Stimulated activated naive CD8-positive, alpha-beta T cell treated with anti-CD3 and anti-CD28 coated beads, Interleukin-15, amount 100 ng/mL, for 72 hours (primary cell): ENCODE measurements around the gene SPC24.
"Not testable (repeated sequence)": the region's sequence is repeated elsewhere in the genome, so short reads cannot be mapped to it uniquely, and the experiment has no call there.

ENCODE experiments used
- ATAC-seq: fragments of 150-1000 bp; cut with Tn5 transposase; 2 replicates; pipeline ENCODE4 v1.10.0; 2021; ENCODE audit warnings: mild to moderate bottlenecking, moderate library complexity
- DNase-seq, 2 donors: peaks; one replicate each; pipeline ENCODE4 v3.0.0; 2021 to 2022
- H3K27ac Mint-ChIP-seq, 2 donors: one replicate each; pipeline ENCODE4 v1.8.0; 2022; ENCODE audit warnings: mild to moderate bottlenecking in 2 of 2, mixed read lengths in 2 of 2, moderate library complexity in 2 of 2
- H3K27me3 Mint-ChIP-seq: one replicate; pipeline ENCODE4 v1.8.0; 2022; ENCODE audit warnings: mixed read lengths
- H3K4me1 Mint-ChIP-seq: one replicate; pipeline ENCODE4 v1.8.0; 2022; ENCODE audit warnings: mild to moderate bottlenecking, mixed read lengths
- H3K4me3 Mint-ChIP-seq, 2 donors: one replicate each; pipeline ENCODE4 v1.8.0; 2022; ENCODE audit warnings: mild to moderate bottlenecking in 2 of 2, mixed read lengths in 2 of 2, moderate library complexity in 1 of 2
- H3K9me3 Mint-ChIP-seq, 2 donors: one replicate each; pipeline ENCODE4 v1.8.0; 2022; ENCODE audit warnings: mixed read lengths in 2 of 2

SPC24 gene

DNA sequence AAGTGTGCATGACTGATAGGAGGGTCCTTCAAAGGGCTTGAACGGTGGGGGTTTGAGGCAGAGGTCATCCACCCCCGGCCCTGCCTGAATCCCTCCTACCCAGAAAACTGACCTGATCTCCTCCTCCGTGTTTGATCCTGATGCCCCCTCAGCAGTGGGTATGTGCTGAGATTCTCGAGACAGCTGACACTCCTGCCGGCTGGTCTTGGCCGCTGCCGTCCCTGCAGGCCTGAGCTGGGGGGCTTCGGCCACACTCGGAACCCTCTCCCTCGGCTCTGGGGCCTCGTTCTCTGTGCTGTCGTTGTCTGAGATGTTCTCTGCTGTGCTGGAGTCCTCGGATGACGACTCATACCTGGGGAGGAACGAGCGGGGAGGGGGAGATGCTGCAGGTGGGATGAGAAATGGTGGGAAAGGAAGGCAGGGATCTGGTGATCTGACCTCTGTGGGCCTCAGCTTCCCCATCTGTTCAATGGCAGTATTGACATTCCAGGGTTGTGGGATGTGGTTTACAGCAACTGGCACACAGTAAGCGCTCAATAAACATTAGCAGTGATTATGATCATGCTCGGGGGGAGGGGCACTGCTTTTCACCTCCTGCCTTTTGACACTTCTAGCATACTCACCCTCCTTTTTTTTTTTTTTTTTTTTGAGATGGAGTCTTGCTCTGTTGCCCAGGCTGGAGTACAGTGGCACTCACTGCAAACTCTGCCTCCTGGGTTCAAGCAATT is 21.0 kb upstream of the SPC24 start:
- no peak overlapping the region for H3K4me3 Mint-ChIP-seq
- H3K27me3 Mint-ChIP-seq, result no peaks in the 10 kb centered on the region
- DNase-seq (no peak), ATAC-seq (no peak)
- no peak overlapping the region for H3K27ac Mint-ChIP-seq
- peaks cover 12% of the 10 kb centered on the region for H3K4me1 Mint-ChIP-seq
- H3K9me3 Mint-ChIP-seq, result no peaks in the 10 kb centered on the region

DNA sequence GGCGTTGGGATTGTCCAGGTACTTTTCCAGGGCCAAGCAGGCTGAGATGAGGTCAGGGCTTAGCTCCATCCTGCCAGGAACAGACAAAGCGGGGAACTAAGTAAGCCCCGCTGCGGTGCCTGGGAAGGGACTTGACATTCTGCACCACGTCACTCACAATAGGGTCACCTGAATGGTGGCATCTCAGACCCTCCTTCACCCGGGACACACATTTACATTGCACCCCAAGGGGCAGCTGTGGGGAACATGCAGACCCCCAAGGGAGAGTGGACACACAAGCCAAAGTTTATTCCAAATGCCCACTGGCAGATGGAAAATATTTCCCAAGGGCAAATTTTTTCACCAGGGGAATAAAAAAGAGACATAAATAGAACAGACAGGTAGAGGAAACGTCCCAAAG is 20.3 kb upstream of the SPC24 start:
- ATAC-seq (no peak), DNase-seq (no peak)
- no peak overlapping the region for H3K4me3 Mint-ChIP-seq
- no peaks in the 10 kb centered on the region for H3K27me3 Mint-ChIP-seq
- no peak overlapping the region for H3K27ac Mint-ChIP-seq
- H3K9me3 Mint-ChIP-seq, result no peaks in the 10 kb centered on the region
- peaks cover 12% of the 10 kb centered on the region for H3K4me1 Mint-ChIP-seq

GRCh38 chr19:11174336-11174735 is 18.8 kb upstream of the SPC24 start:
- H3K27me3 Mint-ChIP-seq, result no peaks in the 10 kb centered on the region
- no peak overlapping the region for H3K4me3 Mint-ChIP-seq
- no peak for DNase-seq
- no peak for ATAC-seq
- no peak overlapping the region for H3K27ac Mint-ChIP-seq
- H3K9me3 Mint-ChIP-seq, result no peaks in the 10 kb centered on the region
- H3K4me1 Mint-ChIP-seq, result peaks cover 2% of the 10 kb centered on the region

DNA sequence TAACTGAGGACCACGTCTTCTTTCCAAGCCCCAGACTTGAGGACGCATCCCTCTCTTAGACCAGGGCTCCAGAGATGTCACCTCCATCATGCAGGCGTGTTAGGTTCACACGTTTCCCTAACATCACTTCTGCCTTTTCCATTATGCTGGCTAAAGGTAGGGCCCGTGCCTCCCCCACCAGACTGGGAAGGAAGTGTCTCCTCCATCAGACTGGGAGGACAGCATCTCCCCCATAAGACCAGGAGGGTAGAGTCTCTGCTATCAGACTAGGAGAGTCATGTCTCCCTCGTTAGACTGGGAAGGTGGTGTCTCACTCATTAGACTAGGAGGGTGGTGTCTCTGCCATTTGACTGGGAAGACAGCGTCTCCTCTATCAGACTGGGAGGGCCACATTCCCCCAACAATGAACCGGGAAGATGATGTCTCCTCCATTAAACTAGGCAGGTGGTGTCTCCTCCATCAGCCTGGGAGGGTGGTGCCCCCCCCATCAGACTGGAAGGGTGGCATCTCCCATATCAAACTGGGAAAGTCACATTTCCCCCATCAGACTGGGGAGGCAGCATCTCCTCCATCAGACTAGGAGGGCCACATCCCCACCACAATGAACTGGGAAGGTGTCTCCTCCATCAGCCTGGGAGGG is 18.1 kb upstream of the SPC24 start:
- no peak for DNase-seq
- Mint-ChIP-seq H3K27me3 (no peaks in the 10 kb centered on the region), H3K9me3 (no peaks in the 10 kb centered on the region), H3K4me3 (no peak overlapping the region), H3K4me1 (no peaks in the 10 kb centered on the region), H3K27ac (no peak overlapping the region)
- no peak for ATAC-seq

- Mint-ChIP-seq H3K27me3 (no peaks in the 10 kb centered on the region), H3K27ac (no peak overlapping the region), H3K4me3 (no peak overlapping the region), H3K4me1 (no peaks in the 10 kb centered on the region), H3K9me3 (no peaks in the 10 kb centered on the region)
- ATAC-seq (no peak), DNase-seq (no peak)
Measured at GRCh38 chr19:11172576-11172975, 17.0 kb upstream of the SPC24 start.

DNA sequence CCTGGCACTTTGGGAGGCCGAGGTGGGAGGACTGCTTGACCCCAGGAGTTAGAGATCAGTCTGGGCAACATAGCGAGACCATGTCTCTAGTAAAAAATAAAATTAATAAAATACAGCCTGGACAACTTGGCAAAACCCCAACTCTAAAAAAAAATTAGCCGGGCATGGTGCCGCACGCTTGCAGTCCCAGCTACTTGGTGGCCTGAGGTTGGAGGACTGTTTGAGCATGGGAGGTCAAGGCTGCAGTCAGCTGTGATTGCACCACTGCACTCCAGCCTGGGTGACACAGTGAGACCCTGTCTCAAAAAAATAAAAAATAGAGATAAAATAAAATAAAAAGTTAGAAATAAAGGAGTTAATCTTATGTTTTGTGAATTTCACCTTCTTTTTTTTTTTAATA is 15.6 kb upstream of the SPC24 start:
- no peak for DNase-seq
- no peak overlapping the region for H3K4me3 Mint-ChIP-seq
- H3K9me3 Mint-ChIP-seq, result no peaks in the 10 kb centered on the region
- ATAC-seq, result no peak
- H3K4me1 Mint-ChIP-seq, result no peaks in the 10 kb centered on the region
- no peak overlapping the region for H3K27ac Mint-ChIP-seq
- H3K27me3 Mint-ChIP-seq, result no peaks in the 10 kb centered on the region

DNA sequence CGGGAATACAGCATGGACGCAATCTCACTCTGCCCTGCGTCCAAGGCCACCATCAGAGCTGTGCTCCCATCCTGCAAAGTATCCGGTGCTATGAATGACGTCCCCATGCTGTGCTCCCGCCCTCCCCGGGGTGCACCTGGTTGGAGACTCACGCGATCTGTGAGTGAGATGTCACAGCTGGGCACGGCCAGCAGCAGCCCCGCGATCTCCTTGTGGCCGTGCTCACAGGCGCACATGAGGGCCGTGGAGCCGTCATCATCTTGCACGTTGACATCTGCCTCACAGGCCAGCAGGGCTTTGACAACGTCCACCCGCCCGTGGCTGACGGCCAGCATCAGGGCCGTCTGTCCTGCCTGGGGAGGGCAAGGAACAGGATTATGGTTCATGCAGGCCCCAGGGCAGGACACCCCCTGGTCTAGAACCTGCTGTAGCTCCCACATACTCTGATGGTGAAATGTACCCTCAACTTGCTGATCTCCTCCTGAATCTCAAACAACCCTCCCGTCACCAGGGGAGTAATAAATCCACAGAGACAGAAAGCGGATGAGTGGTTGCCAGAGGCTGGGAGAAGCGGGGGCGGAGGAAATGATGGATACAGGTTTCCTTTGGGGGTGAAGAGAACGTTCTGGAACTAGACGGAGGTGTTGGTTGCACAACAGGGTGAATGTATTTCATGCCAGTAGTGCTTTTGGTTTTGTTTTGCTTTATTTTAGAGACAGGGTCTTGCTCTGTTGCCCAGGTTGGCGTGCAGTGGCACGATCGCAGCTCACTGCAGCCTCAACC is 14.5 kb upstream of the SPC24 start:
- no peak for ATAC-seq
- DNase-seq, result no peak
- Mint-ChIP-seq H3K4me1 (no peaks in the 10 kb centered on the region), H3K9me3 (no peaks in the 10 kb centered on the region), H3K27ac (no peak overlapping the region), H3K27me3 (no peaks in the 10 kb centered on the region), H3K4me3 (no peak overlapping the region)

- Mint-ChIP-seq H3K9me3 (no peaks in the 10 kb centered on the region), H3K27me3 (no peaks in the 10 kb centered on the region), H3K4me1 (no peaks in the 10 kb centered on the region), H3K27ac (no peak overlapping the region), H3K4me3 (no peak overlapping the region)
- no peak for ATAC-seq
- DNase-seq, result no peak
Measured at GRCh38 chr19:11168568-11168967, 13.0 kb upstream of the SPC24 start.

DNA sequence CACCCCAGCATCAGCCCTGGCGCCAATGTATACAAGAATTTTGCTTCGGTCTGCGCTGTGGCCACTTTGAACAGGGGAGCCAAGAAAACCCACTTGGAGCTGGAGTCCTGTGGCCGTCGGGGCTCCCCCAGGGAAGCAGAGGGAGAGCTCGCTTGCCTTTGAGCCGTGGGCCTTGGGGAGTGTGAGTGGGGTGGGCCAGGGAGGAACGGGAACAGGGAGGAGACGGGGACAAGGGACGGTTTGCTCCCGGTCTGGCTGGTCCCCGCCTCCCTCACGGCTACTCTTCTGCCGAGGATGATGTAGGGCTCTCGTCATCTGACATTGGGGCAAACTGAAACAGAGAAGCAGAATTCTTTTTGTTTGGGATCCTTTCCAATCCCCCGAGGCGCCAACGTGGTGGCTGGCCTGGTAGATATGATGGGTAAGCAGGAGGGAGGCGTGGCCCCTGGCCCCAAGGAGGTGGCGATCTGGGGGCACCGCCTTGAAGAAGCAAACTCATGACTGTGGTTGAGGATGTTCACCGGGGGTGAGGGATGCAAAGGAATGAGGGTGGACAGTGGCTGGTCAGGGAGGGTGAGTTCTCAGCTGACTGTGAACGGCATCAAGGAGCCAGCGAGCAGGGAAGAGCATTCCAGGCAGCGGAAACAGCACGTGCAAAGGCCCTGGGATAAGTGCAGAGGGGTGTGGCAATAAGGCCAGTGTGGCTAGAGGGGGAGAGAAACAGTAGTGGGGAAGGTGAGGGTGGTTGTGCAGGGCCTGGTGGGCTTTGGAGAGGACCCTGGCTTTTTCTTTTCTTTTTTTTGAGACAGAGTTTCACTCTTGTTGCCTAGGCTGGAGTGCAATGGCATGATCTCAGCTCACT is 10.9 kb upstream of the SPC24 start:
- ATAC-seq (no peak), DNase-seq (no peak)
- Mint-ChIP-seq H3K27ac (no peak overlapping the region), H3K4me1 (no peaks in the 10 kb centered on the region), H3K27me3 (no peaks in the 10 kb centered on the region), H3K4me3 (no peak overlapping the region), H3K9me3 (no peaks in the 10 kb centered on the region)

- Mint-ChIP-seq H3K4me1 (no peaks in the 10 kb centered on the region), H3K9me3 (no peaks in the 10 kb centered on the region), H3K27ac (no peak overlapping the region), H3K4me3 (no peak overlapping the region), H3K27me3 (no peaks in the 10 kb centered on the region)
- ATAC-seq (no peak), DNase-seq (no peak)
Measured at GRCh38 chr19:11165486-11166030, 10.0 kb upstream of the SPC24 start.

- no peak overlapping the region for H3K4me3 Mint-ChIP-seq
- no peak overlapping the region for H3K27ac Mint-ChIP-seq
- H3K9me3 Mint-ChIP-seq, result no peaks in the 10 kb centered on the region
- no peaks in the 10 kb centered on the region for H3K27me3 Mint-ChIP-seq
- no peaks in the 10 kb centered on the region for H3K4me1 Mint-ChIP-seq
- DNase-seq (no peak), ATAC-seq (no peak)
Measured at GRCh38 chr19:11164879-11165406, 9.4 kb upstream of the SPC24 start.

GRCh38 chr19:11164296-11164695 is 8.7 kb upstream of the SPC24 start:
- Mint-ChIP-seq H3K27ac (no peak overlapping the region), H3K4me3 (no peak overlapping the region), H3K27me3 (no peaks in the 10 kb centered on the region), H3K9me3 (no peaks in the 10 kb centered on the region), H3K4me1 (no peaks in the 10 kb centered on the region)
- DNase-seq, result no peak
- ATAC-seq, result no peak

DNA sequence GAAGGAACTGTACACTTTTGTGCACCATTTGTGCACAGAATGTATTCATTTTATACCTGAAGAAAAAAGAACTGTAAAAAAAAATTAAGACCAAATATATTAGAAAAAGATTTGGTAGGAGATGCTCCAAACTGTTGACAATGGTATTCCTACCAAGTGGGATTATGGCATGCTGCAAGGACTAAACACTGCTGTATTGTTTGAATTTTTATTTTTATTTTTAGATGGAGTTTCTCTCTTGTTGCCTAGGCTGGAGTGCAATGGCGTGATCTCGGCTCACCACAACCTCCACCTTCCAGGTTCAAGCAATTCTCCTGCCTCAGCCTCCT is 4.8 kb upstream of the SPC24 start:
- H3K4me3 Mint-ChIP-seq, ATAC-seq, H3K27me3 Mint-ChIP-seq, DNase-seq, H3K27ac Mint-ChIP-seq, H3K9me3 Mint-ChIP-seq: not testable (repeated sequence)
- H3K4me1 Mint-ChIP-seq, result peaks cover 11% of the 10 kb centered on the region

GRCh38 chr19:11159598-11160439 is 4.2 kb upstream of the SPC24 start:
- H3K4me1 Mint-ChIP-seq, result peaks cover 11% of the 10 kb centered on the region
- no peaks in the 10 kb centered on the region for H3K9me3 Mint-ChIP-seq
- no peak overlapping the region for H3K27ac Mint-ChIP-seq
- no peak overlapping the region for H3K4me3 Mint-ChIP-seq
- DNase-seq (no peak), ATAC-seq (no peak)
- H3K27me3 Mint-ChIP-seq, result no peaks in the 10 kb centered on the region
